KMS-11 (cell line): ENCODE data around the gene IFITM1.

ENCODE experiments used
- H2AFZ ChIP-seq: fragments of 200-600 bp; sonication (generic); 2 replicates; pipeline ENCODE4 v1.6.1; 2016; ENCODE audit warnings: antibody characterized with exemption, mixed run types, low read depth
- H3K27ac ChIP-seq: fragments of 200-600 bp; sonication (generic); 2 replicates; pipeline ENCODE4 v1.6.1; 2016; ENCODE audit warnings: mild to moderate bottlenecking, mixed run types
- H3K27me3 ChIP-seq: fragments of 200-600 bp; sonication (generic); 2 replicates; pipeline ENCODE4 v1.6.1; 2017; ENCODE audit warnings: mild to moderate bottlenecking, low read depth, mixed run types, moderate library complexity; ENCODE audit not compliant: insufficient read depth
- H3K36me3 ChIP-seq: fragments of 200-600 bp; sonication (generic); 2 replicates; pipeline ENCODE4 v1.6.1; 2017; ENCODE audit warnings: mild to moderate bottlenecking, mixed run types; ENCODE audit not compliant: insufficient read depth
- H3K4me1 ChIP-seq: fragments of 200-600 bp; sonication (generic); 2 replicates; pipeline ENCODE4 v1.6.1; 2016; ENCODE audit warnings: mild to moderate bottlenecking, low read depth, mixed run types; ENCODE audit not compliant: poor library complexity, severe bottlenecking
- H3K4me2 ChIP-seq: fragments of 200-600 bp; sonication (generic); 2 replicates; pipeline ENCODE4 v1.7.0; 2016; ENCODE audit warnings: mild to moderate bottlenecking, mixed run types
- H3K4me3 ChIP-seq: fragments of 200-600 bp; sonication (generic); IDR thresholded peaks from 2 replicates; pipeline ENCODE4 v1.6.1; 2017; ENCODE audit warnings: low read depth, low read length, mixed read lengths; ENCODE audit not compliant: insufficient read depth
- H3K79me2 ChIP-seq: fragments of 200-600 bp; sonication (generic); 2 replicates; pipeline ENCODE4 v1.6.1; 2016; ENCODE audit warnings: low read depth, mixed run types; ENCODE audit not compliant: insufficient read depth
- H3K9ac ChIP-seq: fragments of 200-600 bp; sonication (generic); 2 replicates; pipeline ENCODE4 v1.6.1; 2016; ENCODE audit warnings: mild to moderate bottlenecking, mixed run types
- H4K20me1 ChIP-seq: fragments of 200-600 bp; sonication (generic); 2 replicates; pipeline ENCODE4 v1.6.1; 2016; ENCODE audit warnings: mild to moderate bottlenecking, mixed run types; ENCODE audit not compliant: insufficient read depth
- TF ChIP-seq, protein P1 (sequence below): fragments of 200-600 bp; sonication (generic); conservative IDR thresholded peaks from 2 replicates; pipeline ENCODE4 v1.6.1; 2017; ENCODE audit warnings: low read depth, mild to moderate bottlenecking, antibody characterized with exemption, low read length, moderate library complexity, mixed read lengths

IFITM1 gene

GRCh38 chr11:292211-293121, 21.4 kb upstream of the IFITM1 start:
- no peak overlapping the region for H3K27ac ChIP-seq
- no peak overlapping the region for H2AFZ ChIP-seq
- no peak overlapping the region for H3K9ac ChIP-seq
- no peaks in the 10 kb centered on the region for H3K79me2 ChIP-seq
- no peak overlapping the region for H3K4me2 ChIP-seq
- H3K4me3 ChIP-seq = no peak overlapping the region
- no peaks in the 10 kb centered on the region for H4K20me1 ChIP-seq
- H3K36me3 ChIP-seq = no peaks in the 10 kb centered on the region
- TF ChIP-seq, protein P1, sequence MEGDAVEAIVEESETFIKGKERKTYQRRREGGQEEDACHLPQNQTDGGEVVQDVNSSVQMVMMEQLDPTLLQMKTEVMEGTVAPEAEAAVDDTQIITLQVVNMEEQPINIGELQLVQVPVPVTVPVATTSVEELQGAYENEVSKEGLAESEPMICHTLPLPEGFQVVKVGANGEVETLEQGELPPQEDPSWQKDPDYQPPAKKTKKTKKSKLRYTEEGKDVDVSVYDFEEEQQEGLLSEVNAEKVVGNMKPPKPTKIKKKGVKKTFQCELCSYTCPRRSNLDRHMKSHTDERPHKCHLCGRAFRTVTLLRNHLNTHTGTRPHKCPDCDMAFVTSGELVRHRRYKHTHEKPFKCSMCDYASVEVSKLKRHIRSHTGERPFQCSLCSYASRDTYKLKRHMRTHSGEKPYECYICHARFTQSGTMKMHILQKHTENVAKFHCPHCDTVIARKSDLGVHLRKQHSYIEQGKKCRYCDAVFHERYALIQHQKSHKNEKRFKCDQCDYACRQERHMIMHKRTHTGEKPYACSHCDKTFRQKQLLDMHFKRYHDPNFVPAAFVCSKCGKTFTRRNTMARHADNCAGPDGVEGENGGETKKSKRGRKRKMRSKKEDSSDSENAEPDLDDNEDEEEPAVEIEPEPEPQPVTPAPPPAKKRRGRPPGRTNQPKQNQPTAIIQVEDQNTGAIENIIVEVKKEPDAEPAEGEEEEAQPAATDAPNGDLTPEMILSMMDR = no peak
- peaks cover 11% of the 10 kb centered on the region for H3K27me3 ChIP-seq
- peaks cover 5% of the 10 kb centered on the region for H3K4me1 ChIP-seq

DNA sequence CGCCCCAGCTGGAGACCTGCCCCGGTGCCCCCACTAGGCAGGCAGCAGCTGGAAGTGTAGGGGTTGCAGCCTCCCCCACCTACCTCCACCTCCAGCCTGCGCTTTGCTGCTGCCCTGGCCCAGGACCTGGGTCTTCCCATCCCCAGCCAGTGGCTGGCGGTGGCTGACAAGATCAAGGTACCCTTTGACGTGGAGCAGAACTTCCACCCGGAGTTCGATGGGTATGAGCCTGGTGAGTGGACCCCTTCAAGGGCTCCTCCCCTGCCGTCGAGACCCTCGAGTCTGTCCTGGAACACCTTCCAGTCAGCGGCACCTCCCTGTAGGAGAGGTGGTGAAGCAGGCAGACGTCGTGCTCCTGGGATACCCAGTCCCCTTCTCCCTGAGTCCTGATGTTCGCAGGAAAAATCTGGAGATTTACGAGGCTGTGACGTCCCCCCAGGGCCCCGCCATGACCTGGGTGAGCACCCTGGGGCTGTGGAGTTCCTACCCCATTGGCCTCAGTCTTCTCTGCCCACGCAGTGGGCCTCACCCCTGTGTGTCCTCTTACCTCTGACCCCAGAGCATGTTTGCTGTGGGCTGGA, 20.5 kb upstream of the IFITM1 start:
- peaks cover 14% of the 10 kb centered on the region for H3K4me1 ChIP-seq
- TF ChIP-seq, protein P1 = no peak
- H2AFZ ChIP-seq = no peak overlapping the region
- H3K36me3 ChIP-seq = no peaks in the 10 kb centered on the region
- H3K4me3 ChIP-seq = no peak overlapping the region
- H3K9ac ChIP-seq = no peak overlapping the region
- no peak overlapping the region for H3K4me2 ChIP-seq
- no peak overlapping the region for H3K27ac ChIP-seq
- H3K27me3 ChIP-seq = peaks cover 2% of the 10 kb centered on the region
- H4K20me1 ChIP-seq = no peaks in the 10 kb centered on the region
- H3K79me2 ChIP-seq = no peaks in the 10 kb centered on the region

DNA sequence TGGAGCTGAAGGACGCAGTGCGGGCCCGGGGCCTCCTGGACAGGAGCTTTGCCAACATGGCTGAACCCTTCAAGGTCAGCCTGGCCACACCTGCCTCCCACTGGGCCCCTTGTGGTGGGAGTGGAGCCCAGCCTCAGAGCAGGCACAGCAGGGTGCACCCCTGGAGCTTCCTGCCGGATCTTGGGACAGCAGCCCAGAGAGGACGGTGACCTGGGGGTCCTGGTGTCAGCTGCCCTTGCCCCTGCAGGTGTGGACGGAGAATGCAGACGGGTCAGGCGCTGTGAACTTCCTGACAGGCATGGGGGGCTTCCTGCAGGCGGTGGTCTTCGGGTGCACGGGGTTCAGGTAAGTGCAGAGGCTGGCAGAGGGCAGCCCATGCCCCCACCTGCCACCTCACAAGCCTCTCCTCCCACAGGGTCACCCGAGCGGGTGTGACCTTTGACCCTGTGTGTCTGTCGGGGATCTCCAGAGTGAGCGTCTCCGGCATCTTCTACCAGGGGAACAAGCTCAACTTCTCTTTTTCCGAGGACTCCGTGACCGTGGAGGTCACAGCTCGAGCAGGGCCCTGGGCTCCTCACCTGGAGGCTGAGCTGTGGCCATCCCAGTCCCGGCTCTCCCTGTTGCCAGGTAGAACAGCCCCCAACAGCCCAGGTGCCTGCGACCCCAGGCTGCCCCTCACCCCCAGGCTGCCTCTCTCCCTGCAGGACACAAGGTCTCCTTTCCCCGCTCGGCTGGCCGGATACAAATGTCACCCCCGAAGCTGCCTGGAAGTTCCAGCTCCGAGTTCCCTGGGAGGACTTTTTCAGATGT, 19.8 kb upstream of the IFITM1 start:
- no peaks in the 10 kb centered on the region for H3K36me3 ChIP-seq
- H3K4me1 ChIP-seq = peaks cover 17% of the 10 kb centered on the region
- no peaks in the 10 kb centered on the region for H4K20me1 ChIP-seq
- H3K27ac ChIP-seq = no peak overlapping the region
- no peak overlapping the region for H3K4me2 ChIP-seq
- H2AFZ ChIP-seq = no peak overlapping the region
- H3K27me3 ChIP-seq = no peaks in the 10 kb centered on the region; the same call in 1 of the 2 replicates
- H3K79me2 ChIP-seq = no peaks in the 10 kb centered on the region
- H3K4me3 ChIP-seq = no peak overlapping the region
- TF ChIP-seq, protein P1 = no peak
- H3K9ac ChIP-seq = no peak overlapping the region

- no peaks in the 10 kb centered on the region for H4K20me1 ChIP-seq
- no peak overlapping the region for H3K9ac ChIP-seq
- no peak overlapping the region for H2AFZ ChIP-seq
- H3K27ac ChIP-seq = no peak overlapping the region
- no peak overlapping the region for H3K4me2 ChIP-seq
- H3K27me3 ChIP-seq = peaks cover 1% of the 10 kb centered on the region; the same call in 1 of the 2 replicates
- H3K4me3 ChIP-seq = no peak overlapping the region
- H3K4me1 ChIP-seq = peaks cover 17% of the 10 kb centered on the region
- H3K36me3 ChIP-seq = no peaks in the 10 kb centered on the region
- TF ChIP-seq, protein P1 = no peak
- no peaks in the 10 kb centered on the region for H3K79me2 ChIP-seq
These were observed 19.1 kb upstream of the IFITM1 start for GRCh38 chr11:294780-295179.
